Trophoblast cell (in vitro differentiated cells and primary cell): Measurements from ENCODE around the gene CDC42SE2.

Experiments used
- DNase-seq, 2 donors: peaks; one replicate each; pipeline ENCODE4 v3.0.0-alpha.2; 2016
- H2AFZ ChIP-seq: 2 replicates; pipeline ENCODE4 v1.6.1; 2013; ENCODE audit warnings: low read length, moderate library complexity, mild to moderate bottlenecking; ENCODE audit not compliant: insufficient read depth, poor library complexity
- H2AK5ac ChIP-seq: 2 replicates; pipeline ENCODE4 v1.6.1; 2013; ENCODE audit warnings: mild to moderate bottlenecking, low read length
- H2BK120ac ChIP-seq: 2 replicates; pipeline ENCODE4 v1.6.1; 2013; ENCODE audit warnings: low read length, mild to moderate bottlenecking, moderate library complexity; ENCODE audit not compliant: insufficient read depth, poor library complexity
- H2BK12ac ChIP-seq: 2 replicates; pipeline ENCODE4 v1.6.1; 2013; ENCODE audit warnings: mild to moderate bottlenecking, low read length, moderate library complexity
- H2BK5ac ChIP-seq: 2 replicates; pipeline ENCODE4 v1.6.1; 2013; ENCODE audit warnings: low read length, low read depth, moderate library complexity, mild to moderate bottlenecking; ENCODE audit not compliant: poor library complexity
- H3K14ac ChIP-seq: 2 replicates; pipeline ENCODE4 v1.6.1; 2013; ENCODE audit warnings: mild to moderate bottlenecking, low read length
- H3K18ac ChIP-seq: 2 replicates; pipeline ENCODE4 v1.6.1; 2013; ENCODE audit warnings: mild to moderate bottlenecking, low read length
- H3K23ac ChIP-seq: 2 replicates; pipeline ENCODE4 v1.6.1; 2013; ENCODE audit warnings: low read length
- H3K27ac ChIP-seq: 2 replicates; pipeline ENCODE4 v1.5.1; 2013; ENCODE audit warnings: low read depth, mild to moderate bottlenecking, inconsistent platforms, low read length, moderate library complexity
- H3K27me3 ChIP-seq: 2 replicates; pipeline ENCODE4 v1.6.1; 2013; ENCODE audit warnings: inconsistent platforms, mild to moderate bottlenecking, low read length, moderate library complexity; ENCODE audit not compliant: insufficient read depth
- H3K36me3 ChIP-seq, 2 experiments: 1 replicate in 1 of 2; 2 replicates in 1 of 2; pipeline ENCODE4 v1.6.1; 2013; ENCODE audit warnings: low read length in 2 of 2, mild to moderate bottlenecking in 2 of 2, moderate library complexity in 1 of 2; ENCODE audit not compliant: insufficient read depth in 2 of 2, control insufficient read depth in 1 of 2
- H3K4ac ChIP-seq: 2 replicates; pipeline ENCODE4 v1.6.1; 2013; ENCODE audit warnings: low read depth, mild to moderate bottlenecking, low read length, moderate library complexity
- H3K4me1 ChIP-seq, 2 experiments: 1 replicate in 1 of 2; 2 replicates in 1 of 2; pipeline ENCODE4 v1.6.1; 2013; ENCODE audit warnings: low read length in 2 of 2, mild to moderate bottlenecking in 2 of 2, moderate library complexity in 1 of 2; ENCODE audit not compliant: insufficient read depth in 2 of 2, control insufficient read depth in 1 of 2
- H3K4me2 ChIP-seq: 2 replicates; pipeline ENCODE4 v1.6.1; 2013; ENCODE audit warnings: inconsistent platforms, mild to moderate bottlenecking, low read length, moderate library complexity
- H3K4me3 ChIP-seq: 2 replicates; pipeline ENCODE4 v1.5.1; 2013; ENCODE audit warnings: mild to moderate bottlenecking, low read depth, low read length, inconsistent platforms
- H3K79me1 ChIP-seq: one replicate; pipeline ENCODE4 v1.6.1; 2013; ENCODE audit warnings: low read length
- H3K79me2 ChIP-seq: 2 replicates; pipeline ENCODE4 v1.6.1; 2013; ENCODE audit warnings: low read length, mild to moderate bottlenecking; ENCODE audit not compliant: control insufficient read depth, insufficient read depth, poor library complexity
- H3K9ac ChIP-seq: 2 replicates; pipeline ENCODE4 v1.6.1; 2013; ENCODE audit warnings: mild to moderate bottlenecking, low read length
- H3K9me3 ChIP-seq: 2 replicates; pipeline ENCODE4 v1.6.1; 2013; ENCODE audit warnings: low read depth, mild to moderate bottlenecking, control low read depth, inconsistent platforms, low read length; ENCODE audit not compliant: insufficient read depth
- H4K12ac ChIP-seq: 2 replicates; pipeline ENCODE4 v1.6.1; 2013; ENCODE audit warnings: low read depth, mild to moderate bottlenecking, low read length, moderate library complexity
- H4K8ac ChIP-seq: 2 replicates; pipeline ENCODE4 v1.6.1; 2013; ENCODE audit warnings: low read depth, mild to moderate bottlenecking, low read length, moderate library complexity
- H4K91ac ChIP-seq: one replicate; pipeline ENCODE4 v1.6.1; 2013; ENCODE audit warnings: low read depth, mild to moderate bottlenecking, low read length, moderate library complexity
- WGBS: extraction: QIAGEN DNeasy Blood & Tissue Kit; methylation state at CpG from one replicate; pipeline ENCODE4 v1.1.7; 2013; ENCODE audit warnings: missing lambda C conversion rate; ENCODE audit not compliant: insufficient read length, insufficient coverage; ENCODE audit errors: extremely low coverage; 5-methylcytosine and 5-hydroxymethylcytosine counted together

The CDC42SE2 gene

DNA sequence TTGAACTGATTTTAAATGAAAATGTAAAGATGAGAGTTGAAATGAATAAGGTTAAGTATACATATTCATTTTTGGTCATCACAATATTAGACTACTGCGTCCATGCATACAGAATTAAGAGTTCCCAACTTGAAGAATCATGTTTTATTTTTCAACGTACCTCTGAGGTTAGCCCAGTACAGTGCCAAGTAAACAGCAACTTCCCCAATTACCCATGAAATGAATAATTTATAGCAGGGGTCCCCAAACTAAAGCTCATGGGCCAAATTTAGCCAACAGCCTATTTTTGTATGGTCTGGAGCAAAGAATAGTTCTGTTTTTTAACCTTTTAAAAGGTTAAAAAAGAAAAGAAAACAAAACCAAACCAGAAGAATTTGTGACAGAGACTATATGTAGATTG is 167.9 kb downstream of the CDC42SE2 start:
- H3K4ac ChIP-seq, result no peak overlapping the region
- no CpG with 5 or more reads among the region's 2 CpGs for WGBS
- no peak overlapping the region for H3K4me2 ChIP-seq
- no peaks in the 10 kb centered on the region for H3K79me1 ChIP-seq
- H4K8ac ChIP-seq, result no peak overlapping the region
- no peak overlapping the region for H3K14ac ChIP-seq
- H2AK5ac ChIP-seq, result no peak overlapping the region
- H3K4me3 ChIP-seq, result no peak overlapping the region
- no peak for DNase-seq
- no peak overlapping the region for H3K23ac ChIP-seq
- H2BK120ac ChIP-seq, result no peak overlapping the region
- H3K27ac ChIP-seq, result no peak overlapping the region
- no peak overlapping the region for H3K9ac ChIP-seq
- H2BK5ac ChIP-seq, result no peak overlapping the region
- peaks cover 3% of the 10 kb centered on the region for H3K9me3 ChIP-seq
- no peak overlapping the region for H4K91ac ChIP-seq
- no peak overlapping the region for H2BK12ac ChIP-seq
- no peaks in the 10 kb centered on the region for H3K79me2 ChIP-seq
- H3K36me3 ChIP-seq, result peaks cover 9% of the 10 kb centered on the region in 2 experiments
- no peak overlapping the region for H3K18ac ChIP-seq
- no peaks in the 10 kb centered on the region for H3K27me3 ChIP-seq
- H2AFZ ChIP-seq, result no peak overlapping the region
- H4K12ac ChIP-seq, result no peak overlapping the region
- H3K4me1 ChIP-seq, result no peaks in the 10 kb centered on the region

GRCh38 chr5:131433109-131433508 is 169.3 kb downstream of the CDC42SE2 start:
- H3K27ac ChIP-seq, result no peak overlapping the region
- H3K23ac ChIP-seq, result no peak overlapping the region
- no peak overlapping the region for H3K4me3 ChIP-seq
- no peak overlapping the region for H3K18ac ChIP-seq
- no peak overlapping the region for H2BK120ac ChIP-seq
- no peak for DNase-seq
- H3K36me3 ChIP-seq, result peaks cover 9 to 11% of the 10 kb centered on the region in 2 experiments
- H3K4me2 ChIP-seq, result no peak overlapping the region
- no peaks in the 10 kb centered on the region for H3K9me3 ChIP-seq
- no peak overlapping the region for H2AK5ac ChIP-seq
- no peak overlapping the region for H2BK12ac ChIP-seq
- no peaks in the 10 kb centered on the region for H3K4me1 ChIP-seq
- no peak overlapping the region for H3K9ac ChIP-seq
- no peak overlapping the region for H2AFZ ChIP-seq
- no peak overlapping the region for H4K91ac ChIP-seq
- H3K79me1 ChIP-seq, result no peaks in the 10 kb centered on the region
- H3K79me2 ChIP-seq, result no peaks in the 10 kb centered on the region
- no peak overlapping the region for H4K8ac ChIP-seq
- WGBS, result no CpG with 5 or more reads among the region's 1 CpG
- no peak overlapping the region for H3K4ac ChIP-seq
- no peak overlapping the region for H4K12ac ChIP-seq
- no peak overlapping the region for H2BK5ac ChIP-seq
- H3K27me3 ChIP-seq, result no peaks in the 10 kb centered on the region
- no peak overlapping the region for H3K14ac ChIP-seq

DNA sequence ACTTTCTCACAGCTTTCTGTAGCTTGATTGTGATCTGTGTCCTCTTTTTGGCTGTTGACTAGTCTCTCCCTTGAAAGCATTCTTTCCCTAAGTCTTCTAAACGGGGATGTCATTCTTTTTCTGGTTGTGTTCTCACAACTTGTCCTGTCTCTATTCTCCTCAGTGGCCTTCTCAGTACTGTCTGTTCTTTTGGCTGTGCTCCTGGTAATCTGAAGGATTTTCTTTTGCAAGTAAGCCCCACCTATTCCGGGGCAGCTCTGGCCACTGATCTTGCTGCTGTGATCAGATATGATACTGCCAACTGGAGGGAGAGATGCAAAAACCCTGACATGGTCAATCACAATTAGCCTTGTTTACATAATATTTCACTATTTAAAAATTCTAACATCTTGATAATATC is 172.2 kb downstream of the CDC42SE2 start:
- Histone ChIP-seq H3K23ac (peak overlapping the region; percentile 66), H3K36me3 (peaks cover 8 to 11% of the 10 kb centered on the region in 2 experiments), H3K79me1 (no peaks in the 10 kb centered on the region), H3K27me3 (no peaks in the 10 kb centered on the region), H4K12ac (no peak overlapping the region), H4K91ac (no peak overlapping the region), H4K8ac (no peak overlapping the region), H2AK5ac (no peak overlapping the region), H3K9me3 (no peaks in the 10 kb centered on the region), H3K9ac (no peak overlapping the region), H3K4ac (no peak overlapping the region), H2AFZ (no peak overlapping the region), H3K4me3 (no peak overlapping the region), H2BK5ac (no peak overlapping the region), H3K27ac (no peak overlapping the region), H2BK12ac (no peak overlapping the region), H3K4me1 (no peaks in the 10 kb centered on the region), H3K18ac (no peak overlapping the region), H3K14ac (no peak overlapping the region), H3K79me2 (no peaks in the 10 kb centered on the region), H3K4me2 (no peak overlapping the region), H2BK120ac (no peak overlapping the region)
- DNase-seq, result no peak
- WGBS, result no CpG with 5 or more reads among the region's 2 CpGs

DNA sequence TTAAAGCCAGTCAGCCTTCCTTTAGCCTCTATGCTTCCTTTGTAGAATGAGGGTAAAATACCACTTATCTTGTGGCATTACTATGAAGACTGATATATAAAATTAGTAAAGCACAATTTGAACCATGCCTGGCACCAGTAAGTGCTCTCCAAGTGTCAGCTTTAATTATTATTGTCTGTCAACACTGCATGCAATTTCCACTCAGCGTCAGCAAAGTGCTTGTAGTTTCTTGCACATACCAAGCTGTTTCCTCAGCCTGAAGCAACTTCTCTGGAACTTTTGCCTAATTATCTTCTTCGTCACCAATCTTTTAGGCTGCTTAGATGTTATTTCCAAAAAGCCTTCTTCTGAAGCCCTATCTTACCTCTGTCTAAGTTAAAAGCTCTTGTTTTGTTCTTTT is 177.3 kb downstream of the CDC42SE2 start:
- H3K27me3 ChIP-seq, result no peaks in the 10 kb centered on the region
- H2AK5ac ChIP-seq, result no peak overlapping the region
- H4K91ac ChIP-seq, result no peak overlapping the region
- no peak overlapping the region for H2BK12ac ChIP-seq
- no peak overlapping the region for H3K23ac ChIP-seq
- no peak overlapping the region for H3K4me2 ChIP-seq
- no peak overlapping the region for H2BK5ac ChIP-seq
- peak; percentile 15 to 69 for DNase-seq
- no peaks in the 10 kb centered on the region for H3K9me3 ChIP-seq
- no peak overlapping the region for H3K27ac ChIP-seq
- H3K4me1 ChIP-seq, result no peaks in the 10 kb centered on the region
- H3K4ac ChIP-seq, result no peak overlapping the region
- H4K12ac ChIP-seq, result no peak overlapping the region
- no peak overlapping the region for H3K9ac ChIP-seq
- H3K18ac ChIP-seq, result no peak overlapping the region
- H3K79me1 ChIP-seq, result no peaks in the 10 kb centered on the region
- H3K14ac ChIP-seq, result no peak overlapping the region
- H3K4me3 ChIP-seq, result no peak overlapping the region
- no peaks in the 10 kb centered on the region for H3K79me2 ChIP-seq
- H3K36me3 ChIP-seq, result peaks cover 6% of the 10 kb centered on the region in 2 experiments
- H4K8ac ChIP-seq, result no peak overlapping the region
- H2BK120ac ChIP-seq, result no peak overlapping the region
- WGBS, result no CpG with 5 or more reads among the region's 2 CpGs
- H2AFZ ChIP-seq, result no peak overlapping the region
